GM21576 (cell line): ENCODE results near the gene PDE7B.

Experiments used
- ATAC-seq: cut with Tn5 transposase; IDR thresholded peaks from one replicate; pipeline ENCODE4 v1.9.1; 2021; ENCODE audit warnings: mild to moderate bottlenecking, moderate library complexity; ENCODE audit not compliant: unreplicated experiment

The PDE7B gene

DNA sequence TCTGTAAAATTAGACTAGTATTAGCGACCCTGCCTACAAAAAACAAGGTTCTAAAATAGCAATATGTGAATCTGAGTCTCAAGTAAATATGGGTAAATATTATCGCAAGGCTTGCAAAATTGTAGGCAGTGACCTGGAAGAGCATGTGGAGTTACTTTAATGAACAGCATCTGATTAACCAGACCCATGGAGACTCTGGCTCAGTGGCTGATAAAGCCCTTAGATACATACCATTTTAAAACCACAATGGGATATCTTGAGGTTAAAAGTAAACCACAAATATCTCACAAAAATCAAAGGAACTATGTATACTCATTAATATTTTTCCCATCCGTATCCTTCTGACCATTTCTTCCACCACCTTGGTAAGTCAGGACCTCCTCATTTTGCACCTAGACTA, 211.6 kb downstream of the PDE7B start:
- ATAC-seq: no peak

DNA sequence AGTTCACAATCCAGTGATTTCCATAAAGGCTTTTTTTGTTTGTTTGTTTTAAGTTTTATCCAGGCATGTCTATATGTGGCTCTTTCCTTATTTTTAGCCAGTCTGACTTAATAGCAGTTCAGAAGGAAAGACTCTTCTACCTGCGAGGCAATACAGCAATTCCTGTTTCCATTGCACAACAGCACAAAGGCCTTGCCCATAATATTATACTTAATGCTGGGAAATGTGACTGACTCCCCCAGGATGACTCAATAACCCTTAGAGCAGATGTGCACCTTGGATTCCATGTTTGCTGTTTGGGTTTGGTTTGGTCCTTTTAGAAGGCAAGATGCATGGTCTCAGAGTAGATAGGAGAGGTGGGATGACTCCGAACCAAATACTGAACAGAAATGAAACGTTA, 214.5 kb downstream of the PDE7B start:
- no peak for ATAC-seq

DNA sequence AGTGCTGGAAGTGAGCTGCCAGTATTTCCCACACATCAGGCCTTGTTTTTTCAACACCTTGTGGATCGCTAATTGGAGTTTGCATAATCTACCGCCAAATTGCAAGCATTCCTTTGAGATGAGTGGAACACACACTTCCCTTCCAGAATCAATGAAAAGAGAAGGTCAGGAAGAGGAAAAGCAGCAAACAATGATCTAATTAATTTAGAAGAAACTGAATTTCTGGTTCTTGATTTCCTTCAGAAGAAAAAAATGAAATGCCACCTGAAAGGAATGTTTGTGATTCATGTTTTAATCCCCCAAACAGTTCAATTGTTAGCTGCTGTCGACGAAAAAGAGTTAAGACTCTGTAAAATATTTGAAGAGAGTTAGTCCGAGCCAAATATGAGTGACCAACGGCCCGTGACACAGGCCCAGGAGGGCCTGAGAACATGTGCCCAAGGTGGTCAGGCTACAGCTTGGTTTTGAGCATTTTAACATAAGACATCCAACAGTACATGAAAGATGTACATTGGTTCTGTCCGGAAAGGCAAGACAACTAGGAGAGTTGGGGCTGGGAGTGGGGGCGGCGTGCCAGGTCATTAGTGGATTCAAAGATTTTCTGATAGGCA, 216.3 kb downstream of the PDE7B start:
- ATAC-seq: no peak

DNA sequence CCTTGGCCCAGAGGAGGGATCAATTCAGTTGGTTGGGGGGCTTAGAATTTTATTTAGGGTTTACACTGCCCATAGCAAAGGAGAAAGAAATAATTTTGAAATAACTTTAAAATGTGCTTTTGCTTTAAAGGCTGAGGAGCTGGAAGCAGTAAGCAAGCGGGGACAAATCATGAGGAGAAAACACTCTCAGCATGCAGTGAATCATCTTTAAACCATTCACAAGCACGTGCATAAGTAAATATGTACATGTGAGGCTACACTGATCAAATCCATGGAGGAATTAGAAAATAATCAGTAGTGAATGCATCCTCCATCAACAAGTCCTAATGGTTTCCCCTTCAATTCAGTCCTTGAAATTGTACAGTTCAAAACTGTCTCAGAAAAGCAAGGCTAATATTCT, 217.6 kb downstream of the PDE7B start:
- no peak for ATAC-seq

DNA sequence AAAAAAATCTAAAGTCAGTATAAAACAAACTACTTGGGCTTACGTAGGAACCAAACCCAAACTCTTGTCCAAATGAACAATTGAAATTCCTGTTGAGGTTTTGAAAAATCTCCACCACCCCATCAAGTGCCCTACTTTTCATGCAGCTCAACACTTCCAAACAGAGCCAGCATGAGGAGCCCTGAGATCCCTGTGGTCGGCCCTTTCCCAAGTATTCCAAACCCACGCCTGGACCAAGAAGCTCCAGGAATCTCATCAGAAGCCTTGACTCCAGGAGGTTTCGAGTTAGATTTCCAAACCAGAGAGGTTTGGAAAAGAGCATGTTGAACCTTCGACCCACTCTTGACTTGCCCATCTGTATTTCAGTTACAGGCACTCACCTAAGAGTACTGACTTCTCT, 219.3 kb downstream of the PDE7B start:
- ATAC-seq: no peak

DNA sequence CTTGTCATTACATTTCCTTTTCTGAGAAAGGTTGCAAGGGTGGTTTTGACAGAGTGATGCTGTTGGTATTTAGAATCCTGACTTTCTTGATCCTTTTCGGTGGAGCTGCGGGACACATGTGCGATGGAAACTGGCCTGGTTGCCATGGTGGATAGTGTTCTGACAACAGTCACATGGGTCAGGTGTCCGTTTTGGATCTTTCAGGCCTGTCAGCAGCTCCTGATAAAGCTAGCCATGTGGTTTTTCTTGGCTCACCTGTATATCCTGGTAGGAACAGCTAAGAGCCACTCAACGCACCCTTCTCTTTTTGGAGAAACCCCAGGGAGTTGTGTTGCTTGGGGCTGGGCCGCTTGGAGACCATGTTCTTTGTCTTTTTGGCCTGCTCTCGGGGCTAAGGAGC, 221.2 kb downstream of the PDE7B start:
- no peak for ATAC-seq

DNA sequence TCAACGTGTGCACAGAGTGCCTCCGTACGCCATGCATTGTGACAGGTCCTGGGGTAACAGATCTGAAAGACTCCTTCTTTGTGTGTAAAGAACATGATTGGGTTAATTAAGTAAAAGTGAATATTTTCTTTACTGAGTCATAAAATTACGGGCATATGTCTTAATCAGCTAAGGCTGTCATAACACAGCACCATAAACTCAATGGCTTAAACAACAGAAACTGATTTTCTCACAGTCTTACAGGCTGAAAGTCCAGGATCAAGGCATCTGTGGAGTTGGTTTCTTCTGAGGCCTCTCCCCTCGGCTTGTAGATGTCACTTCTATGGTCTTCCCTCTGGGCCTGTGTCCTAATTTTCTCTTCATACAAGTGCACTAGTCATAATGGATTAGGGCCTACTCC, 221.7 kb downstream of the PDE7B start:
- ATAC-seq: no peak

DNA sequence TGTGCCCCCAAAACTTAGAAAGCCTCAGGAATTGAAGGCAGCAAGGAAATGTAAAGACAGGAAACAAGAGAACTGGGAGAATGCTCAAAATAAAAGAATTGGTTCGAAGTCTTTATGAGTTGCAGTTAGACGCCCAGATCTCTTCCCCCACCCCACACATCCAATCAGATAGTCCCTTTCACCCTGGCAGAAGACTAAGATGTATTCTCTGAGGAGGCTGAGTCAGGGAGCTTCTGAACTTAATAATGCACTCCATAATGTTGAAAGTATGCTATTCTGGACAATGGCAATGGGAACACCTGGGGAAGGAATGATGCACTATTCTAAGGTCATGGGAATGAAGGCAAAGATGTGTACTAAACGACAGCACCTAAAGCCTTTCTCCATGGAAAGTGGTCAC, 225.0 kb downstream of the PDE7B start:
- no peak for ATAC-seq

DNA sequence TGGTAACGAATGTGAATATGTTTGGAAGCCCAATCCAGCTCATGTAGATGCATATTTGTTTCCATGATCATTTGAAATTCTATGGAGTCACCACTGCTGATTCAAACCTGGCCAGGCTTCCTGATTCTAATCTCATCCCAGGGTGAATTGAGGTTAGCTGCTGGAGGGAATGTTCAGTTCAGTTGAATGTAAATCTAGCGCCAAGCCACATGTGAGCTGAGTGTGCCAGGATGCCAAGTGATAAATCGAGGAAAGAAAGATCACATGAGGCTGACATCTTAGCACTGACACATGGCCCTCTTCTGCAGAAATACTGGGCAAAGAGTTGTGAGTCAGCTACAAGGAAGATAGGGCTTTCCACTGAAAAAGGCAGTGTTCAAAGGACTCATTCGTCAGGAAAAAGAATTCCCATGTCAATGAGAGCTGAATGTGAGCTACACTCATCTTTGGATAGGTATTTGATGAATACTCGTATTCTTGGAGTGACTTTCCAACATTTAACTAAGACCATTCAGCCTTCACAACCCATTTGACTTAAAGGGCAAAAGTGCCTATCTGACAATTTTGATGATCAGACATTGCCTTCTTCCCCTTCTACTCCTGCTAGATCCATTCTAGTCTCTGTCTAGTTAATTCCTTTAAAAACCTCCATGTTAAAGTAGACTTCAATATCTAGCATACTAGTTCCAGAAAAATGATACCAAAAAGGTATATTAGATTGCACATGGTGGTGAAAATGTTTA, 226.5 kb downstream of the PDE7B start:
- ATAC-seq: no peak

DNA sequence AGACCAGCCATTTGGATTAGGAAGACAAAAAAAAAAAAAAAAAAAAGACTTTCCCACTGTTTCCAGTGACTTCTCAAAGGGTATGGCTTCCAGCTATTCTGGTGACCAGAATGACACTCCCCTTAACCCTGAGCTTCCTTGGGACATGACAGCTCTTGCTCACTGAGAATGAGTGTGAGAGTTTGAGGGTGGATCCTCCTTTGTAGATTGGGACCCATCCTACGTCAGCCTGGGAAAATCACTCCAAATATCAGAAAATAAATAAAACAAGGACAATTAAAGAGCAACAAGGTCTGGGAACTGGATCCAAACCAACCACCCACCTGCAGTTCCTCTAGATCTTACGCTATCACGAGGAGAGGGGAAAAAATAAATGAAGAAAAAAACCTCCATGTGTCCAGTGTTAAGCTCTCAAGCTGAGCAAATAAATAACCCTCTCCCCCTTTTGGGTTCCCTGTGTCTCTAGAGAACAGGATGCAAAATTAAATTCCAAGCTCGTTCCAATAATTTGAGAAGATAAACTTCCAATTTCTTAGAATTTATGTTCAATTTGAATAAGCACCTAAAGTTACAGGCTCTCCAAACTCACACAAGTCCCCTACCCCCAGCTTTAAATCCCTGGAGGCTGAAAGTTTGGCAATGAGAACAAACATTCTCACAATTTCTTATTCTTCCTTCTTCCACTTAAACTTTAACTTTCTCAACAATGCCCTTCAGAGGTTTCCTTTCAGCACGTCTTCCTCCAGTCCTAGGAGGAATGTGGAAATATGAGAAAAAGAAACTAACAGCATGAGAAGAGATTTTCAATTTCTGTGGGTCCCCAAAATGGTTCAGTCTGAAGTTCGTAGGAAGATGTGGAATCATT, 228.4 kb downstream of the PDE7B start:
- ATAC-seq: no peak

DNA sequence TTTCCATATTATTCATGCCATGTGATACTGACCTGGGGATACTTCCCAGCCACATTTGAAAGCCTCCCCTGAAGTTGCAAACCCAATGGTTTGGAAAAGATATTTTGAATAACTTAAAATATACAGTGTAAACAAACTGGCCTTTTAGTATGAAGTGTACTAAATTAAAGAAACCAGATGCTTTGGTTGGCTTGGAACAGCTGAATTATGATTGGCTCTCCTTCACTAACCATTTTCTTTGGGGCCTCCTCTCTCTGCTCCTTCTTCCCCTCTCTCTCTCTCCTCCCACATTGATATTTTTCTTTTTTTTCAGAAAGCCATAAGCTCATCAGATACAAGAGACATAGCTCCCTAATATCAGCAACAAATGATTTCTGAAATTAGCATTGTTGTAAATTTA, 232.0 kb downstream of the PDE7B start:
- no peak for ATAC-seq

DNA sequence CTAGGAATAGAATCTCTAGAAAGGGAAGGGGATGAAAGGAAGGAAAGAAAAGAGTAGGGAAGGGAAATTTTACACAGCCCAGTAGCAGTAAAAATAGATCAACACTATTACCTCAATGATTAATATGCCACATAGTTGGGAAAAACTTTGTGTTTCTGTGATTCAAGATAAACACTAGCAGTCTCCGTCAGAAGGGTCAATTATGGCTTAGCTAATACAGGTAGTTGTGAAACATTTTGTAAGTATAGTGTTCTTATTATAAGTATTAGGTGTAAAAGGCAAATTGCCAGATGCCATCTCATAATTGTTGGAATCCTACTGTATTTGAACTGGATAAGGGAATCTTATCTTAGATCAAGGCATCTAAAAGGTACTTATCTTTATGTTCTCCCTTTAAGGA, 232.9 kb downstream of the PDE7B start:
- no peak for ATAC-seq

DNA sequence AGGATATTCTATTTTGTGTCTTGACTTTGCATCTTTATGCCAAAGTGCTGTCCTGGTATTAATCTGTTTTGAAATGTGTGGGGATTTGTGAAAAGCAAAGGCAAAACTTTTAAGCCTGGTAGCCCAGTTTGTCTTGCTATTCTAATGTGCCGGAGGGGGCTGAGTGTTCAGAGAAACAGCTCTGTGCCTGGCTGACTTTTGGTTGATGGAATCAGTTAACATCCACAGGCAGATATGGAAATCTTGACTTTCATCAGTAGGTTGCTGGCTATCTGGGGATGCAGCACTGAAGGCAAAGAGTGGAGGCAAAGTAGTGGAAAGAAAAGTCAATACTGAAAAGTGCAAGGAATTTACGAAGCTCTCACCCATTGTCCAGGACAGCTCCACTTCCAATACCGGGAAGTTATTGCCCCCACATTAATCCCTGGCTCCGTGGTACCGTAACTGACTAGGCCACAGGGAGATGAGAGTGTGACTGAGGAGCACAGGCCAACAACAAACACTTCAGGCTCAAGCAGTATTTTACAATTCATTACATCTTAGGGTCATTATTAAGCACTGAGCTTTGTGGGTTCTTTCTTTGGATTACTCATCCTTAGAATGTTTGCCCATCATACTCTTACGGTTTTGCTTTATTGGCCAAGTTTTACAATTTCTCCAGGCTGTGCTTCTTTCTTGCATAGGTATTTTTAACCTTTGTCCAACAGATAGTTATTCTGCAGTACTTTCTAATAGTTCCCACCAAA, 234.0 kb downstream of the PDE7B start:
- no peak for ATAC-seq

DNA sequence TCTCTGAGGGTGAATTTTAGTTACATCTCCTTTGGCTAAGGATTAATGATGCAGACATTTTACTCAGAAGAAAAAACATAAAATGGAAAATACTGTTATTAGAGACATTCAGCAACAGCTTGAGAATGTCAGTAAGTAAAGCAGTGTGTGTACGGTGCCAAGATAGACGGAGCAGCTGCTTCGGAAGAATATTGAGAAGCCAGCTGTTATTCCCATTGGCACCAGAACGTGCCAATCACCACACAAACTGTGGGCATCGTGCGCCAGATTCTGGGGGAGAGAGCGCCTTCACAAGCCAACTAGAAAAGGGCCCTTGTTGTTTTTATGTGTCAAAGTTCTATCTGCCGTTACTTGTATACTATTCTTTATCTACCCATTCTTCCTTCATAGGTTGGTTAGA, 235.2 kb downstream of the PDE7B start:
- ATAC-seq: no peak

DNA sequence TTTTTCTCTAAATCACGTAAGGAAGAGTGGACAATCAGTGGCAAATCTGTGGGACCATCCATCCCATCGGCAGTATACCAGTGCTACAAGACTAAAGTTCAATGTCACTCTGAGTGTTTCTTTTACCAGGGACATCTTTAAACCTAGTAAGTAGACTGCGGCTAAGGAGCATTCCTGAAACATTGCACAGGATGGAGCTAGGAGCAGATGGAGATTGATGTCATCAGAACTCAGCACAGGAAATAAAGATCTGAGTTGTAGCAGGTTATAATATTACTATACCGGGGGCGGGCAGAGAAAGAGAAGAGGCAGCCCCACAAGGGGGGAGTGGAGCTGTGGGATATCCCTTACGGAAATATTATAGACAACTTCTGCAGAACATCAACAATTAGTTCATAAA, 236.5 kb downstream of the PDE7B start:
- no peak for ATAC-seq

DNA sequence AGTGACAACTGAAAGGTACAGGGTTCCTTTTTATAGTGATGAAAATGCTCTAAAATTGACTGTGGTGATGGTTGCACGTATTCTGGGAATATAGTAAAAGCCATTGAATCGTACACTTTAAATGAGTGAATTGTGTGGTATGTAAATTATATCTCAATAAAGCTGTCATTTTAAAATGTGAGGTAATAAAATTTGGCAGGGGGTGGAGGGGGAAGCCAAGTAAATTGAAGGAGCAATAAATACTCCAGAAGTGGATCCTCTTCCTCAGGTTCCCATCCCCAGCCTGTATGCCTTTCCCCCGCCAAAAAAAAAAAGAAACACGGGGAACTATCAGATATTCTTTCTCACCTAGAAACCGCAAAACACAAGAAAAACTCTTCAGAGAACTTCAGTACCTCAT, 237.2 kb downstream of the PDE7B start:
- no peak for ATAC-seq

DNA sequence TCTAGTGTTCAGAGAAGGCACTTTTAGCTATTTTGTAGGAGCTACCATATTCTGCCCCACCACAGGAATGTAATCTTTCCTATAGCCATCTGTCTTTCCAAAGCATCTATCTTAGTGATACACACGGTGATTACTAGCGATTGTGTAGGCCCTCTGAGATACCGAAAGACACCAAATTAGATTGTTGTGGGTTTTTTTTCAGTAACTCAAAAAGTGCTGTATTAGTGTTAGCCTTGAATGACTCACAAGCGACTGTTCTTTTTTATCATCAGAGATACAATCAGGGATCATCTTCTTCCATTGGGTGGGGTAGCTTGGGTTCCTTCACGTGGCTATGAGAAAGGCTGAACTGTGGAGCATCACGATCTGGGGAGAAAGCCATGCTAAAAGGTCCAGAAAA, 238.4 kb downstream of the PDE7B start:
- no peak for ATAC-seq

DNA sequence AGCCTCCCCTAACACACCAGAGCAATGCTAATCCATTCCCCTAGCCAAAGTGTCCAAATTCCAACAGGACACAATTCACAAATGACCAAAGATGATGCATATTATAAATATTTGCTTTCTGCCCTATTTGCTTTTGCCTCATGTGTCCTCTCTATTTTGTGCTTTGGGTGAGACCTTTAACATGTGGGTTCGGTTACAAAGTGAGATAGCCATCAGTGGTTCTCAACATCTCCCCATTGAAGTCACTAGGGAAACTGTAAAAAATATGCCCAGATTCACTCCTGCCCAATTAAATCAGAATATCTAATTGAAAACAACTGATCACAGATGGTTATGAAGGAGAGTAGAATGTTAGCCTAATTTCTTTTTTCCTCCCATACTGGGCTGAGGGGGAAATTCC, 239.4 kb downstream of the PDE7B start:
- no peak for ATAC-seq

DNA sequence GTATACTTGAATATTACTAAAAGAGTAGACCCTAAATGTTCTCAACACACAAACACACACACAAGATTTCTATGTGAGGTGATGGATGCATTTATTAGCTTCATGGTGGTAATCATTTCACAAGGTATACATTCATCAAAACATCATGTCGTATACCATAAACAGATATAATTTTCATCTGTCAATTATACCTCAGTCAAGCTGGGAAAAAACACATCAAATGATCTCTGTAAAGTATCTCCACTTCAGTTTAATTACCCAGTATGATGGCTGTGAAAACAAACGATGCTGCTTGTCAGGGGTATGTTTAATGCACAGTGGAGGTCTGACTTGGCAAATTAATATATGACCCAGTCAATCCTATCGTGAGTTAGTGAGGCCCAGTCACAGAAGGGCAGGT, 241.4 kb downstream of the PDE7B start:
- ATAC-seq: no peak

DNA sequence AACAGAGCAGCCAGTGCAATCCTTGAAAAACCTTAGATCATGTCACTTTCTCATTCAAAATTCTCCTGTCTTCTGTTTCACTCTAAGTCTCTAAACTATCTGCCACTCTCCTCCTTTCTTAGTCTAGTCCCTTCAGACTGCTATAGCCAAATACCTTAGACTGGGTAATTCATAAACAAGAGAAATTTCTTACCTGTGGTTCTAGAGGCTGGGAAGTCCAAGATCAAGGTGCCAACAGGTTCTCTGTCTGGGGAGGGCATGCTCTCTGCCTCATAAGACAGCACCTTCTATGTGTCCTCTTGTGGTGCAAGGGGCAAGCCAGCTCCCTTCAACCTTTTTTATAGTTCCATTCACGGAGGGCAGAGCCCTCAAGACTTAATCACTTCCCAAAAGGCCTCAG, 242.3 kb downstream of the PDE7B start:
- ATAC-seq: no peak

DNA sequence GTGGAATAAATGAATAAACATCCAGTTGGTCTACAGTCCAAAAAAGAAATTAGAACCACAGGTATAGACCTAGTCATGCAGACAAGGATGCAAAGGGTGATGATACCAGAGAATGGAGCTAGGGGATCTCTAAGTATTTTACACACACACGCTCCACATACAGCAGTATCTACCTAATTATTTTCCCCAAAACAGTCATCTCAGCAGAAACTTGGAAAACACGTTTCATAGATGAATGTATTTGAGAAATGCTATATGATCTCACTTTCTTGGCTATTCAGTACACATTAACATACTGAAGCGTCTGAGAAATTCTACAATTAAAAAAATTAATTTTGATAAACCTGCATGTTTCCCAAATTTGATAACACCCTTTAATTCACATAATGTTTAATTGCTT, 243.3 kb downstream of the PDE7B start:
- ATAC-seq: no peak
